ENCODE results near the gene PLEKHA7.

PLEKHA7 gene

DNA sequence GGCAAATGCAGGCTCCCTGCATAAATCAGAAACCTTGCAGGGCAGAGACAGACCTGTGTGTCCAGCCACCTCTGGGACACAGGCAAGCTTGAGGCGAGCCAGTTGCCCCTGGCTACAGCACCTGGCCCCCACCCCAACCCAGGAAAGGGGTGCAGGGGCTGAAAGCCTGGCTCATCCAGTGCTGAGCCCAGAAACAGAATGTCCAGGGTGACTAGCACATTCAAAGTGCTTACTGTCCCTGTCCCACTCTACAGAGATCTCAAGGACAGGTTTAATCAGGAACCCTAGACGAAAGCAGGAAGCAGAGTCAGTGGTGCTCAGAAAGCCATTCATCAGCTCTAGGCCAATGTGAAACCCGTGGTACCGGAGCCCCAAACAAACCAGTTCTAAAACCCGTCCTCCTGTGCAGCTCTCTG lies 31.9 kb downstream of the PLEKHA7 start:
- DNase-seq (ENCODE audit: insufficient read length, low spot score) (no peak), FAIRE-seq (peak; percentile 64)
- TF ChIP-seq PAX5 (IDR thresholded peaks at IDR 0.05; ENCODE audit: insufficient read depth, low read length, severe bottlenecking) (no peak), TAF1 (IDR thresholded peaks at IDR 0.05; ENCODE audit: low read depth, low read length) (no peak), SPI1 (IDR thresholded peaks at IDR 0.05; ENCODE audit: low read depth, low read length) (no peak), POU2F2 (IDR thresholded peaks at IDR 0.05; ENCODE audit: low read depth, low read length) (no peak), POLR2AphosphoS5 (IDR thresholded peaks at IDR 0.05; ENCODE audit: low read depth, low read length) (no peak)

- no peak for TF ChIP-seq PAX5 (IDR thresholded peaks at IDR 0.05; ENCODE audit: insufficient read depth, low read length, severe bottlenecking)
- TF ChIP-seq POLR2AphosphoS5 (IDR thresholded peaks at IDR 0.05; ENCODE audit: low read depth, low read length): no peak
- TF ChIP-seq TAF1 (IDR thresholded peaks at IDR 0.05; ENCODE audit: low read depth, low read length): no peak
- TF ChIP-seq SPI1 (IDR thresholded peaks at IDR 0.05; ENCODE audit: low read depth, low read length): no peak
- TF ChIP-seq POLR2A (IDR thresholded peaks at IDR 0.05; ENCODE audit: low read depth, low read length): no peak
- no peak for TF ChIP-seq POU2F2 (IDR thresholded peaks at IDR 0.05; ENCODE audit: low read depth, low read length)
- FAIRE-seq (no peak), DNase-seq (ENCODE audit: insufficient read length, low spot score) (no peak)
These were observed 32.5 kb downstream of the PLEKHA7 start for GRCh38 chr11:16981651-16982194.

DNA sequence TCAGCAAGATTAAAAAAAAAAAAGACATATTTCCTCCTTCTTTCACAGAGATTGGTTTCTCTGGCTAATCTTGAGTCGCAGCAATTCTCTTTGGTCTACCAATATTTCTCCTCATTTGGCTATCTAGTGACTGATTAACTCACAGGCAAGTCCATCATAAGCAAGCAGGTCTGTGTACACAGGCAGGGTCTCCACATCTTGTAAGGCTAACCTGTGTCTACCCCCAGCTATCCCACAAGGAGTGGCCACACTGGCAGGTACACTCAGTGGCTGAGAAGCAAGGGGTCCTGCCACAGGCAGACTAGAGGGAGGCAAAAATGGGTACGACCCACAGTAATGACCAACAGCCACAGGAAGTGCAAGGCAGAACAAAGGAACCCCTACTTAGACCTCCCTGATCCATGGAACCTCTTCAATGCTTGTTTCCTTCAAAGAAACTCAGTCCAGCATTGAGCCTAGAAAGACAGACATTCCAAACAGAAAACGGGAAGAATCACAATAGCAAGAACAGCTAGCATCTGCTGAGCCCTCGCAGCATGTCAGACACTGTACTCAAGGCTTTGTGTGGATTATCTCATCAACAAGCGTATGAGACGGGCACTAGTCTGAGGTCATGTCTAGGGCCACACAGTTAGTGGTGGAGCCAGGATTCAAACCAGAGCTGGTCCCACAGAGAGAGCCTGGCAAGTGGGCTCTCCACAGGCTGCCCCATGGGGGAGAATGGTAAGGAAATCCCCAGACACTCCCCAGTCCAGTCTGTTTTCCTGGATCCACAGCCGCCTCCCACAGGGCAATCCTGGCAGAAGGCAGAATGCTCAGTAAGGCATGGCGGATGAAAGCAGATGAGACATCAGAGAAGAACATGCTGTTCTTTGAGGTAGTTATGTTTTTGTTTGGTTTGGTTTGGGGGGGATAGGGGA lies 34.3 kb downstream of the PLEKHA7 start:
- no peak for FAIRE-seq
- DNase-seq (ENCODE audit: insufficient read length, low spot score): no peak

GRCh38 chr11:16977994-16978315 lies 36.3 kb downstream of the PLEKHA7 start:
- DNase-seq (ENCODE audit: insufficient read length, low spot score) (no peak), FAIRE-seq (no peak)
- TF ChIP-seq POLR2AphosphoS5 (IDR thresholded peaks at IDR 0.05; ENCODE audit: low read depth, low read length): no peak
- TF ChIP-seq PAX5 (IDR thresholded peaks at IDR 0.05; ENCODE audit: insufficient read depth, low read length, severe bottlenecking): no peak
- TF ChIP-seq POU2F2 (IDR thresholded peaks at IDR 0.05; ENCODE audit: low read depth, low read length): no peak
- no peak for TF ChIP-seq SPI1 (IDR thresholded peaks at IDR 0.05; ENCODE audit: low read depth, low read length)
- no peak for TF ChIP-seq TAF1 (IDR thresholded peaks at IDR 0.05; ENCODE audit: low read depth, low read length)
- no peak for TF ChIP-seq POLR2A (IDR thresholded peaks at IDR 0.05; ENCODE audit: low read depth, low read length)

More for the DNA sequence above, 34.3 kb downstream of the PLEKHA7 start:
- no peak for TF ChIP-seq POLR2AphosphoS5 (IDR thresholded peaks at IDR 0.05; ENCODE audit: low read depth, low read length)
- no peak for TF ChIP-seq SPI1 (IDR thresholded peaks at IDR 0.05; ENCODE audit: low read depth, low read length)
- TF ChIP-seq PAX5 (IDR thresholded peaks at IDR 0.05; ENCODE audit: insufficient read depth, low read length, severe bottlenecking): no peak
- no peak for TF ChIP-seq TAF1 (IDR thresholded peaks at IDR 0.05; ENCODE audit: low read depth, low read length)
- no peak for TF ChIP-seq POU2F2 (IDR thresholded peaks at IDR 0.05; ENCODE audit: low read depth, low read length)
- no peak for TF ChIP-seq POLR2A (IDR thresholded peaks at IDR 0.05; ENCODE audit: low read depth, low read length)

- FAIRE-seq: no peak
- TF ChIP-seq PAX5 (IDR thresholded peaks at IDR 0.05; ENCODE audit: insufficient read depth, low read length, severe bottlenecking) (no peak), SPI1 (IDR thresholded peaks at IDR 0.05; ENCODE audit: low read depth, low read length) (no peak), POU2F2 (IDR thresholded peaks at IDR 0.05; ENCODE audit: low read depth, low read length) (no peak), TAF1 (IDR thresholded peaks at IDR 0.05; ENCODE audit: low read depth, low read length) (no peak), POLR2AphosphoS5 (IDR thresholded peaks at IDR 0.05; ENCODE audit: low read depth, low read length) (no peak), POLR2A (IDR thresholded peaks at IDR 0.05; ENCODE audit: low read depth, low read length) (no peak)
- no peak for DNase-seq (ENCODE audit: insufficient read length, low spot score)
These were observed 36.8 kb downstream of the PLEKHA7 start for GRCh38 chr11:16977136-16977993.

GRCh38 chr11:16976379-16976778 lies 37.8 kb downstream of the PLEKHA7 start:
- no peak for FAIRE-seq
- DNase-seq (ENCODE audit: insufficient read length, low spot score): no peak
- TF ChIP-seq POLR2A (IDR thresholded peaks at IDR 0.05; ENCODE audit: low read depth, low read length): no peak
- TF ChIP-seq TAF1 (IDR thresholded peaks at IDR 0.05; ENCODE audit: low read depth, low read length): no peak
- TF ChIP-seq POU2F2 (IDR thresholded peaks at IDR 0.05; ENCODE audit: low read depth, low read length): no peak
- TF ChIP-seq POLR2AphosphoS5 (IDR thresholded peaks at IDR 0.05; ENCODE audit: low read depth, low read length): no peak
- TF ChIP-seq PAX5 (IDR thresholded peaks at IDR 0.05; ENCODE audit: insufficient read depth, low read length, severe bottlenecking): no peak
- TF ChIP-seq SPI1 (IDR thresholded peaks at IDR 0.05; ENCODE audit: low read depth, low read length): no peak

- FAIRE-seq (no peak), DNase-seq (ENCODE audit: insufficient read length, low spot score) (no peak)
- no peak for TF ChIP-seq PAX5 (IDR thresholded peaks at IDR 0.05; ENCODE audit: insufficient read depth, low read length, severe bottlenecking)
- no peak for TF ChIP-seq SPI1 (IDR thresholded peaks at IDR 0.05; ENCODE audit: low read depth, low read length)
- TF ChIP-seq POU2F2 (IDR thresholded peaks at IDR 0.05; ENCODE audit: low read depth, low read length): no peak
- TF ChIP-seq POLR2AphosphoS5 (IDR thresholded peaks at IDR 0.05; ENCODE audit: low read depth, low read length): no peak
- no peak for TF ChIP-seq POLR2A (IDR thresholded peaks at IDR 0.05; ENCODE audit: low read depth, low read length)
- TF ChIP-seq TAF1 (IDR thresholded peaks at IDR 0.05; ENCODE audit: low read depth, low read length): no peak
These were observed 38.3 kb downstream of the PLEKHA7 start for GRCh38 chr11:16975906-16976305.

DNA sequence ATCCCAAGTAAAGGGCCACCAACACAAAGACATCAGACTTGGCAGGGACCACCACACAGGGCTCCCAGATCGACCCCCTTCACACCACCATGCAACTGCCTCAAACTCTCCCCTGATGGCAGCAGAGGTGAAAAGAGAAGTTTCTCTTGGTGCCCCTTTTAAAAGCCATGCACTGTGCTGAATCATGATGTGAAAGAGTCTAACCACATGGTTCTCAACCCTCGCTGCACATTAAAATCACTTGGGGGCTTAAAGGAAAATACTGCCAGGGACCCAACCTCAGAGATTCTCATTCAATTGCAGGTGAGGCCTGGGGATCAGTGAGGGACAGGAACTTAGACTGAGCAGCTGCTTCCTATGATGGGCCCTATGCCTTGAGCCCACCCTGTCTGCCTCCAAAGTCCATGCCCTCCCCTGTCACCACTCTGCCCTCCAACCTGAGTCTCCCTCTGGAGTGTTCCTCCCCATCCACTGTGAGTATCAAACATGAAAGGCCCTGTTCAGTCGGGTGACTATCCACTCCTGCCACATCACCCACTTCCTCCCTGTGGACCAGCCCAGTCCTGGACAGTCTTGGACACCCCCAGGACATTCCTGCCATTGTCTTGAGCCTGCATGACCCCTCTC lies 40.8 kb downstream of the PLEKHA7 start:
- TF ChIP-seq POU2F2 (IDR thresholded peaks at IDR 0.05; ENCODE audit: low read depth, low read length) (no peak), SPI1 (IDR thresholded peaks at IDR 0.05; ENCODE audit: low read depth, low read length) (no peak), POLR2A (IDR thresholded peaks at IDR 0.05; ENCODE audit: low read depth, low read length) (no peak), TAF1 (IDR thresholded peaks at IDR 0.05; ENCODE audit: low read depth, low read length) (no peak), POLR2AphosphoS5 (IDR thresholded peaks at IDR 0.05; ENCODE audit: low read depth, low read length) (no peak), PAX5 (IDR thresholded peaks at IDR 0.05; ENCODE audit: insufficient read depth, low read length, severe bottlenecking) (no peak)
- DNase-seq (ENCODE audit: insufficient read length, low spot score) (no peak), FAIRE-seq (no peak)

All from GM12891 (cell line).